K562 (cell line): ENCODE measurements around the gene PFKP.

Source experiments
- CCNT2 ChIP-seq: IDR thresholded peaks from 2 replicates; pipeline ENCODE4 v1.6.1; 2011; ENCODE audit warnings: borderline replicate concordance, low read depth, mild to moderate bottlenecking, moderate library complexity, mixed read lengths, low read length; ENCODE audit not compliant: insufficient read length; ENCODE audit errors: extremely low read depth
- CEBPB ChIP-seq: fragments of 450-650 bp; IDR thresholded peaks from 2 replicates; pipeline ENCODE4 v1.6.1; 2016; ENCODE audit warnings: missing genetic modification characterization, missing compliant biosample characterization
- GTF2F1 ChIP-seq: IDR thresholded peaks from 2 replicates; pipeline ENCODE4 v1.6.1; 2011; ENCODE audit warnings: low read depth, low read length, improper control_type of control experiment
- MAX ChIP-seq: sonication (generic); formaldehyde crosslinking; IDR thresholded peaks from 2 replicates; pipeline ENCODE4 v1.9.0; 2022; ENCODE audit warnings: mild to moderate bottlenecking, missing genetic modification reagents
- PRDM10 ChIP-seq: fragments of 450-650 bp; IDR thresholded peaks from 2 replicates; pipeline ENCODE4 v1.6.1; 2018; ENCODE audit not compliant: partially characterized antibody
- UBTF ChIP-seq, 2 experiments: IDR thresholded peaks; 2 replicates each; pipeline ENCODE4 v1.6.1; 2012; ENCODE audit warnings: improper control_type of control experiment in 2 of 2, low read depth in 2 of 2, low read length in 2 of 2, borderline replicate concordance in 1 of 2
- USF2 ChIP-seq: sonication (generic); formaldehyde crosslinking; IDR thresholded peaks from 2 replicates; pipeline ENCODE4 v1.5.0; 2020; ENCODE audit warnings: missing genetic modification reagents

- TF ChIP-seq PRDM10 (no peak), MAX (peak; percentile 88), UBTF (IDR thresholded peaks at IDR 0.05; ENCODE audit: borderline replicate concordance in 1 of 2, low read depth in 2 of 2, low read length in 2 of 2) (no peak), CEBPB (tag) (no peak), USF2 (CRISPR knock-in tag) (no peak), CCNT2 (no peak), GTF2F1 (no peak)
These were observed 9.4 kb upstream of the PFKP start for GRCh38 chr10:3057946-3058345.
